GM21447 (cell line): ENCODE results near the gene SMIM28.

Experiments
- ATAC-seq: cut with Tn5 transposase; IDR thresholded peaks from one replicate; pipeline ENCODE4 v1.9.1; 2021; ENCODE audit not compliant: unreplicated experiment

The SMIM28 gene

GRCh38 chr6:138427701-138428100 is 50.0 kb downstream of the SMIM28 start:
- no peak for ATAC-seq

DNA sequence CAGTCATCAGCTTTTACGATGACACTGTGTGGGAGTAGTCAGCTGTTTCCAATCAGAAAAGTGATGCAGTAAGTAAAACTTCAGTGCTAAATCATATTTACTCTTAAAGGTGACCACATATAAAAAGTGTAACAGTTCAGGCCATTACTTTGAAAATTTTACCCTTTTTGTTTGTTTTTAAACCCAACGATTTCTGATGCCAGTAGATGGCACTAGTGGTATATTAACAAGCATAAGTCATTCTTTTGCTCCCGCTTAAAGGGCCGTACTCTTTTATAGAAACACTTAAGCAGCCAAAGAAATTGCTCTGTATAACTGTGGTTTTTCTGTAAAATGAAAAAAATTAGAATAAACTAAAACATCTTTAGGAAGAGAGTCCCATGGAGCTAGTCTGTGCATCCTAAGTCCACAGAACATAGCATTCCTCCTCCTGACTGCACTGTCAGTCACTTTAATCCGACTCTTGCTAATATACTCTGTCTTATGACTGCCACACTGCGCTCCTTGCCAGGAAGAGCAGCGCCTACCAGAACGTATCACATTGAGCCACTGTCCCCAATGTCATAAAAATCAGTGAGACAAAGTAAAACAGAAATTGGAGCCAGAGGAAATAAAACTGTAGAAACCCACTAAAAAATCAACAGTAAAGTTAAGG is 51.4 kb downstream of the SMIM28 start:
- ATAC-seq = no peak

GRCh38 chr6:138429761-138430160 is 52.1 kb downstream of the SMIM28 start:
- ATAC-seq = no peak

- ATAC-seq = no peak
Measured at GRCh38 chr6:138430361-138431145, 52.8 kb downstream of the SMIM28 start.

GRCh38 chr6:138431256-138432062 is 53.8 kb downstream of the SMIM28 start:
- no peak for ATAC-seq

DNA sequence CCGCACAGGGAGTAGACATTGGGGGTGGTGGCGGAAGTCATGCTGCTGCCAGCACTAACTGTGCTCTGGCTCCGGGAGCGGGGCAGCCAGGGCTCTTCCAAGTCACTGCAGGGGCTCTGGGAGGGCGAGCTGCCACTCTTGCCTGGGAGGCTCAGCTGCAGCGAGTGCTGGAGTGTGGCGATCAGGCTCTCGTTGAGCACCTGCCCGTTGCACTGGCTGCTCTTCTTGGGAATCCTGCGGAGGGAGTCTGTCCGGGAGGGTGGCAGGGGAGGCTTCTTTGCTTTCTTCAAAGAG is 54.3 kb downstream of the SMIM28 start:
- no peak for ATAC-seq
